ENCODE data around the gene HEPACAM.
"Not testable (repeated sequence)": the region's sequence is repeated elsewhere in the genome, so short reads cannot be mapped to it uniquely, and the experiment has no call there.

HEPACAM gene

GRCh38 chr11:124935548-124936514 lies at the start of gene HEPACAM:
TSS of gene HEPACAM (minus strand) at chr11:124936047. CDS start at chr11:124936006, 41 bp downstream.
- DNase-seq = no peak

- DNase-seq = no peak
These were observed 48.6 kb upstream of the HEPACAM start for GRCh38 chr11:124984512-124984854.

GRCh38 chr11:124983674-124984511 lies 48.0 kb upstream of the HEPACAM start:
- no peak for DNase-seq

- no peak for DNase-seq
These were observed 46.2 kb upstream of the HEPACAM start for GRCh38 chr11:124982043-124982442.

- no peak for DNase-seq
These were observed 42.5 kb upstream of the HEPACAM start for GRCh38 chr11:124978316-124978715.

- DNase-seq = no peak
These were observed 41.2 kb upstream of the HEPACAM start for GRCh38 chr11:124977006-124977405.

- DNase-seq = no peak
These were observed 40.7 kb upstream of the HEPACAM start for GRCh38 chr11:124976531-124976930.

- no peak for DNase-seq
These were observed 36.0 kb upstream of the HEPACAM start for GRCh38 chr11:124971810-124972209.

GRCh38 chr11:124970925-124971324 lies 35.1 kb upstream of the HEPACAM start:
- no peak for DNase-seq

GRCh38 chr11:124968197-124968596 lies 32.4 kb upstream of the HEPACAM start:
- DNase-seq = not testable (repeated sequence)

GRCh38 chr11:124961972-124962609 lies 26.2 kb upstream of the HEPACAM start:
- DNase-seq = peak; percentile 34

- no peak for DNase-seq
These were observed 19.2 kb upstream of the HEPACAM start for GRCh38 chr11:124955035-124955434.

- no peak for DNase-seq
These were observed 18.7 kb upstream of the HEPACAM start for GRCh38 chr11:124954590-124954955.

GRCh38 chr11:124953753-124954589 lies 18.1 kb upstream of the HEPACAM start, which contains the start of gene CCDC15:
TSS of gene CCDC15 (plus strand) at chr11:124954202. CDS start at chr11:124954733, 531 bp downstream.
- peak; percentile 75 for DNase-seq

- DNase-seq = no peak
These were observed 15.5 kb upstream of the HEPACAM start for GRCh38 chr11:124951341-124951740.

- DNase-seq = no peak
These were observed 14.9 kb upstream of the HEPACAM start for GRCh38 chr11:124950601-124951330.

- DNase-seq = no peak
These were observed 10.9 kb upstream of the HEPACAM start for GRCh38 chr11:124946735-124947141.

GRCh38 chr11:124945826-124946225 lies 10.0 kb upstream of the HEPACAM start:
- DNase-seq = no peak

- DNase-seq = no peak
These were observed 8.7 kb upstream of the HEPACAM start for GRCh38 chr11:124944565-124944964.

- DNase-seq = no peak
These were observed 7.9 kb upstream of the HEPACAM start for GRCh38 chr11:124943741-124944140.

GRCh38 chr11:124943254-124943616 lies 7.4 kb upstream of the HEPACAM start:
- no peak for DNase-seq
